Measurements from ENCODE around the gene RPS19. TPM values are rescaled to one million over a fixed set of nuclear protein-coding genes. Genes with fewer than 3 reads are reported as not detected.

Gene RPS19
- polyA plus RNA-seq, 2 of the 4 experiments (the other 2 are of a cell fraction), result 3,564 to 7,778 TPM

- no peak for TF ChIP-seq E2F6 (IDR thresholded peaks at IDR 0.05; ENCODE audit: borderline replicate concordance, low read depth)
- TF ChIP-seq JUN (IDR thresholded peaks at IDR 0.05), result no peak
Measured at GRCh38 chr19:41902594-41902993, 42.5 kb downstream of the RPS19 start (continued).

- POLR2A ChIA-PET, result interaction anchor here (1.0 to 1.2 kb wide), 2 partner anchors 8 to 43 kb away, joined by 3 to 5 read pairs; partner anchors contain the start of gene RPS19
- Histone ChIP-seq H3K9me3 (no peaks in the 10 kb centered on the region), H3K27ac (peak overlapping the region; percentile 17 to 78; a peak in 5 of 6 replicates), H3K4me1 (peaks cover 46% of the 10 kb centered on the region), H3K4me2 (peak overlapping the region; percentile 75), H3K4me3 (no peak overlapping the region)
- ATAC-seq, result peak in 1 of 2 experiments; percentile 5; a peak in 3 of 6 replicates
- DNase-seq (ENCODE audit: low read depth in 1 of 2, low spot score in 1 of 2), result no peak
- CTCF ChIA-PET, result interaction anchor here (1.0 to 4.1 kb wide), 14 partner anchors 8 to 55 kb away, joined by 3 to 18 read pairs (median 6); partner anchors contain the start of gene ERFL
- TF ChIP-seq NR3C1 (IDR thresholded peaks at IDR 0.05), result no peak
- no peak for TF ChIP-seq KDM1A (IDR thresholded peaks at IDR 0.05; ENCODE audit: low read depth)
- no peak for TF ChIP-seq USF2 (IDR thresholded peaks at IDR 0.05)
- no peak for TF ChIP-seq KDM5A (IDR thresholded peaks at IDR 0.05)
- TF ChIP-seq SMC3 (IDR thresholded peaks at IDR 0.05), result no peak
- TF ChIP-seq RAD21 (conservative IDR thresholded peaks at IDR 0.05 in 1 of 2, IDR thresholded peaks at IDR 0.05 in 1 of 2), result no peak
- TF ChIP-seq GATA3 (IDR thresholded peaks at IDR 0.05; ENCODE audit: borderline replicate concordance), result no peak
- TF ChIP-seq PHF8 (IDR thresholded peaks at IDR 0.05; ENCODE audit: borderline replicate concordance, low read depth), result no peak
- TF ChIP-seq ZSCAN20 (CRISPR knock-in tag; IDR thresholded peaks at IDR 0.05), result no peak
- no peak for TF ChIP-seq HEYL (CRISPR knock-in tag; IDR thresholded peaks at IDR 0.05)
- no peak for TF ChIP-seq ZC3H11A (IDR thresholded peaks at IDR 0.05)
- no peak for TF ChIP-seq POLR2A (IDR thresholded peaks at IDR 0.05; ENCODE audit: low read length)
- FAIRE-seq, result no peak
- 83% methylated on average over 19 of the region's 19 CpGs for WGBS (ENCODE audit: missing lambda C conversion rate)
Measured at GRCh38 chr19:41903193-41903953, 43.3 kb downstream of the RPS19 start.

- peak overlapping the region; percentile 75 for H3K4me2 ChIP-seq
- CTCF ChIA-PET, result interaction anchor here (1.4 to 4.9 kb wide), 9 partner anchors 9 to 47 kb away, joined by 5 to 18 read pairs (median 14); no protein-coding TSS in a partner anchor
- TF ChIP-seq ELK1 (IDR thresholded peaks at IDR 0.05; ENCODE audit: low read depth, low read length) (no peak), HOXB13 (CRISPR knock-in tag; IDR thresholded peaks at IDR 0.05; ENCODE audit: low read depth) (peak; percentile 89; the same call in 1 of the 2 replicates), EHF (CRISPR knock-in tag; IDR thresholded peaks at IDR 0.05) (peak; percentile 85), MAX (IDR thresholded peaks at IDR 0.05) (peak; percentile 48; the same call in 1 of the 2 replicates)
- FAIRE-seq (peak; percentile 61), DNase-seq (ENCODE audit: low read depth in 1 of 2, low spot score in 1 of 2) (peak; percentile 79 to 94), ATAC-seq (peak; percentile 20 to 70; a peak in 5 of 6 replicates)
- 50% methylated on average over 29 of the region's 30 CpGs for WGBS (ENCODE audit: missing lambda C conversion rate)
- peak overlapping the region; percentile 42 to 78; a peak in 5 of 6 replicates for H3K27ac ChIP-seq
- POLR2A ChIA-PET, result no interaction called here
- H3K9me3 ChIP-seq, result no peaks in the 10 kb centered on the region
- H3K4me3 ChIP-seq, result peak overlapping the region; percentile 7; the same call in 1 of the 3 replicates
- H3K4me1 ChIP-seq, result peaks cover 46% of the 10 kb centered on the region
Measured at GRCh38 chr19:41904118-41904870, 44.2 kb downstream of the RPS19 start.
